Activated naive CD4-positive, alpha-beta T cell treated with anti-CD3 and anti-CD28 coated beads, Interleukin-2, amount 50 U/mL, for 24 hours (primary cell): ENCODE data around the gene LENG9.

Experiments
- H3K27ac Mint-ChIP-seq: one replicate; pipeline ENCODE4 v1.8.0; 2021; ENCODE audit warnings: mild to moderate bottlenecking, mixed read lengths
- H3K27me3 Mint-ChIP-seq: one replicate; pipeline ENCODE4 v1.8.0; 2021; ENCODE audit warnings: mixed read lengths
- H3K36me3 Mint-ChIP-seq: one replicate; pipeline ENCODE4 v1.8.0; 2021; ENCODE audit warnings: mixed read lengths
- H3K4me1 Mint-ChIP-seq: one replicate; pipeline ENCODE4 v1.8.0; 2021; ENCODE audit warnings: mixed read lengths
- H3K4me3 Mint-ChIP-seq: one replicate; pipeline ENCODE4 v1.8.0; 2021; ENCODE audit warnings: mild to moderate bottlenecking, mixed read lengths
- H3K9me3 Mint-ChIP-seq: one replicate; pipeline ENCODE4 v1.8.0; 2021; ENCODE audit warnings: mixed read lengths

Gene LENG9

DNA sequence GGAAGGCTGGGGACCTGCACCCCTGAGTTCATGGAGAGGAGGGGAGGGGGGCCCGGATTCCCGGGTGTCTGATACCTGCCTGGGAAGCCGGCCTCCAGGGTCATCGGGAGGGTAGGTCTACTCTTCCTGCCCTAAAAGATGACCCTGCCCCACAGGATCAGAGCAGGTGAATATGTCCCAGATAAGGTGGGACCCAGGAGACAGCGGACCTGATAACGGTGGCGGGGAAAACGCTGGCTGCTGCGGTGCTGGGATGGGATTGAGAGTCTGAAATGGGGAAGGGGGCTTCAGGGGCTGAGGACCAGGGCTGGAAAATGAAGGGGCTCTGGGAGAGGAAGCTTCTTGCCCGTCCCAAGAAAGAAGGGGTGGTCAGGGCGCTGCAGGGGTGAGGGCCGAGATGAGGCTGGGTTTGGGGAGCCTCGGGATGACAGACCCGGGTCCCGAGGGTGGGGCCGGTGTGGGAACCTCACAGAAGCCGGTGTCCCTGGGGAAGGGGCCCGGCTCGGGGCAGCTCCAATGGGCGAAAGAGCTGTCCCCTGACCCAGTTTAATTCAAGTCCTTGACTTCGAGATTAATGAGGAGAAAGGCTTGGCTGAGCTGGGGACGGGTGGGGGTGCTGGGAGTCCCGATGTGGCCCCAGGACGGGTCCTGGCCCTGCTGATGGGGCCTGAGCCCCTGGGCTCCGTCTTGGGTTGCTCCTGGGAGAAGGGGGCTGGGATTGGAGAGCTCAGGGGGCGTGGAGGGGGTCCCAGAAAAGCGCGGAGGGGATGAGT is 47.5 kb downstream of the LENG9 start:
- no peak overlapping the region for H3K27ac Mint-ChIP-seq
- peaks cover 5% of the 10 kb centered on the region for H3K9me3 Mint-ChIP-seq

DNA sequence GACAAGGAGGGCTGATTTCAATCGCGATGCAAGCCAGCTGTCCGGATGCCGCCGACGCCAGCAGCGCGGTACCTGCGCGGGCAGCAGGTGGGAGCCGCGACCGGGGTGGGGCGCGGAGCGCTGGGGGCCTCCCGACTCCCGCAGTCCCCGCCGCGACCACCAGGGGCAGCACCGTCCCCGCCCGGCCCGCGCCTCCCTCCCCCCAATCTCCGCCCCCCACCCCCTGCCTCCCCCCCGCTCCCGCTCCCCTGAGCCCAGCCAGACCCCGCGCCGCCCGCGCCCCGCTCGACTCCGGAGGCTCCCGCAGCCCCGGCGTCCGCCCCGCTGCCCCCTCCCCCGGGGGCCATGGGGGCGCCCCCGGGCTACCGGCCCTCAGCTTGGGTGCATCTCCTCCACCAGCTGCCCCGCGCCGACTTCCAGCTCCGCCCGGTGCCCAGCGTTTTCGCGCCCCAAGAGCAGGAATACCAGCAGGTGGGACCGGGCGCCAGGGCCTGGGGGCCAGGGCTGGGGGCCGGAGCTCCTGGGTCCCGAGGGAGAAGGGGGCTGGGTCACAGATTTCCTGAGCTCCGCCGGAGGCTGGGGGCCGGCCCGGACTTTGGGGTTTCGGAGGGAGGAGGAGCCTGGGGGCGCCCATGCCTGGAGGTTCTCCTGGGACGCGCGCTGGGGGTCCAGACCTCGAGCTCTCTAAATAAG is 48.2 kb downstream of the LENG9 start, which contains the start of gene TTYH1:
Gene TTYH1, plus strand, starts transcription at position 257 of the 693 bp plus-strand sequence. Its CDS starts 89 bp downstream, at position 346.
- H3K4me1 Mint-ChIP-seq = peaks cover 15% of the 10 kb centered on the region
- H3K27ac Mint-ChIP-seq = no peak within 1 kb of the TSS
- peaks cover 29% of the 10 kb centered on the region for H3K27me3 Mint-ChIP-seq
- peak within 1 kb of the TSS; percentile 20 for H3K4me3 Mint-ChIP-seq
- H3K9me3 Mint-ChIP-seq = peaks cover 5% of the 10 kb centered on the region
- peaks cover 1% of the 10 kb centered on the region for H3K36me3 Mint-ChIP-seq

More for the DNA sequence above, 47.5 kb downstream of the LENG9 start:
- peaks cover 15% of the 10 kb centered on the region for H3K4me1 Mint-ChIP-seq
- H3K4me3 Mint-ChIP-seq = peak overlapping the region; percentile 20
- H3K27me3 Mint-ChIP-seq = peaks cover 29% of the 10 kb centered on the region
- peaks cover 1% of the 10 kb centered on the region for H3K36me3 Mint-ChIP-seq

DNA sequence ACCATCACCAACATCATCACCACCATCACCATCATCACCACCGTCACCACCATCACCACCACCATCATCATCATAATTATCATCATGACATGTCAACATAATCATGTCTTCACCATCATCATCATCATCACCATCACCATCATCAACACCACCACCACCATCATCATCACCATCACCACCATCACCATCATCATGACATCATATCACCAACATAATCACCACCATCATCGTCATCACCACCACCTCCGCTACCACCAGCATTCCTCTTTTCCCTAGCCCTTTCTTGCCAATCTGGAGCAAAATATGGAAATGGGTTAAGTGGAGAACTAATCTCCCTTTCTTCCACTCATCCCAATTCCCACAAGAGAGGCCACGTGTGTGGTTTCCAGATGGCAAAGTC is 49.4 kb downstream of the LENG9 start:
- Mint-ChIP-seq H3K36me3 (peaks cover 1% of the 10 kb centered on the region), H3K4me3 (peak overlapping the region; percentile 19), H3K9me3 (peaks cover 5% of the 10 kb centered on the region), H3K4me1 (peaks cover 15% of the 10 kb centered on the region), H3K27ac (no peak overlapping the region), H3K27me3 (peaks cover 25% of the 10 kb centered on the region)

DNA sequence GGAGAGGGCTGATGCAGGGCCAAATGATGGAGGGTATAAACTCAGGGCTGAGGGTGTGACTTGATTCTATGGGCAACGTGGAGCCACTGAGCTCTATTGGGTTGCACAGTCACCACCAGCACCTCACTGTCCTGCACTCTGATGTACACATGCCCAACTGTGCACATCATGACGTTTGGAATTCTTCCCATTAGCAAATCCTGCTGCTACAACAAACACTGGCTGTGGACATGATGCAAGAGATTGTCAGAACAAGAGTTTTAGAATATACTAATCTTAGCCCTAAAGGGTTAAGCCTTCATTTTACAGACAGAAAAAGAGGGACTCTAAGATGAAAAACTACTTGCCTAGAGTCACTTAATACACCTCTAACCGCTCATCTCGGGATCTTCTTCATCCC is 50.7 kb downstream of the LENG9 start:
- H3K27me3 Mint-ChIP-seq = peaks cover 22% of the 10 kb centered on the region
- peaks cover 1% of the 10 kb centered on the region for H3K36me3 Mint-ChIP-seq

More for the DNA sequence above, 50.7 kb downstream of the LENG9 start:
- Mint-ChIP-seq H3K4me3 (no peak overlapping the region), H3K27ac (no peak overlapping the region), H3K4me1 (peaks cover 9% of the 10 kb centered on the region), H3K9me3 (peaks cover 5% of the 10 kb centered on the region)
